ENCODE data around the gene IFNL4.
"Not testable (repeated sequence)": the region's sequence is repeated elsewhere in the genome, so short reads cannot be mapped to it uniquely, and the experiment has no call there.

Gene IFNL4

DNA sequence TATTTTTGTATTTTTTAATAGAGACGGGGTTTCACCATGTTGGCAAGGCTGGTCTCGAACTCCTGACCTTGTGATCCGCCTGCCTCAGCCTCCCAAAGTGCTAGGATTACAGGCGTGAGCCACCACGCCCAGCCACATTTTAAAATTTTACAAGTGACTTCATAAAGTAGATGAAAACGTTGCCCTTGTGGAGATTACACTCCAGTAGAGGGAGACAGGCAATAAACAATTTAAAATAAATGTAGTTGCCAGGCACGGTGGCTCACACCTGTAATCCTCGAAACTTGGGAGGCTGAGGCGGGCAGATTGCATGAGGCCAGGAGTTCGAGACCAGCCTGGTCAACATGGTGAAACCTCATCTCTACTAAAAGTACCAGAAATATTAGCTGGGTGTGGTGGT, 29.5 kb downstream of the IFNL4 start:
- not testable (repeated sequence) for DNase-seq

DNA sequence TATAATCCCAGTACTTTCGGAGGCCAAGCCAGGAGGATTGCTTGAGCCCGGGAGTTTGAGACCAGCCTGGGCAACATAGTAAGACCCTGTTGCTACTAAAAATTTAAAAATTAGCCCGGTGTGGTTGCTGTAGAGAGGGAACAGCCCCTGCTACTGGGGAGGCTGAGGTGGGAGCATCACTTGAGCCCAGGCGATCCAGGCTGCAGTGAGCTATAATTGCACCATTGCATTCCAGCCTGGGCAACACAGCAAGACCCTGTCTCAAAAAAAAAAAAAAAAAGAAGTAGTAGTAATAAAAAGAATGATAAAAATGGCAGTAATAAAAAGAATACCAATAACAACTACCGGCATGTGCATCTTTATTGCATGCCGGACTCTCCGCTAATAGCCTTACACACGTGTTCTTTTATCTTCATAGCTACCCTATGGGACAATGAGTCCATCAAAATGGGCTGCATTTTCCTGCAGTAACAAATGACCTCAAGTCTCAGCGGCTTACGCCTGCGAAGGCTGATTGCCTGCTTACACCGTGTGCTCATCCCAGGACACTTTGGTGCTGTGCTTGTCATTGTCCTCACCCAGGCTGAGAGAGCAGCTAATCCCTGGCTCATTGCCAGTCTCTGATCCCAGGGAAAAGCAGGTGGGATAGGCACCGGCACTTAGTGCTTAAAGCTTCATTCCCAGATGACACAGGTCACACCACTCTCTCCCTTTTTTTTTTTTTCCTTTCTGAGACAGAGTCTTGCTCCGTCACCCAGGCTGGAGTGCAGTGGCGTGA, 30.2 kb downstream of the IFNL4 start:
- DNase-seq, result no peak

DNA sequence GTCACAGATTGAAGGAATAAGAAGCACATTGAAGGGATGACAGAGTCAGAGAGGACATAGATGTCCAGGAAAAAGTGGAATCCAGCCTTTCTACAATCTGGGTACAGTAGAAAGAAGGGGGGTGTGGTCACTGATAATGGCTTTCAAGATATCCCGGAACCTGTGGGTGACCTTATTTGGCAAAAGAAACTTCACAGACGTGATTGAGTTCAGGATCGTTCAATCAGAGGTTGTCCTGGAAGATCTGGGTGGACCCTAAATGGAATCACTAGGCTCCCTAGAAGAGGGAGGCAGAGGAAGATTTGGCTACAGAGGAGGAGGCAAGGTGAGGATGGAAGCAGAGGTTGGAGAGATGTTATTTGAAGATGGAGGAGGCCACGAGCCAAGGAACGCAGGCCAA, 31.6 kb downstream of the IFNL4 start:
- no peak for DNase-seq

DNA sequence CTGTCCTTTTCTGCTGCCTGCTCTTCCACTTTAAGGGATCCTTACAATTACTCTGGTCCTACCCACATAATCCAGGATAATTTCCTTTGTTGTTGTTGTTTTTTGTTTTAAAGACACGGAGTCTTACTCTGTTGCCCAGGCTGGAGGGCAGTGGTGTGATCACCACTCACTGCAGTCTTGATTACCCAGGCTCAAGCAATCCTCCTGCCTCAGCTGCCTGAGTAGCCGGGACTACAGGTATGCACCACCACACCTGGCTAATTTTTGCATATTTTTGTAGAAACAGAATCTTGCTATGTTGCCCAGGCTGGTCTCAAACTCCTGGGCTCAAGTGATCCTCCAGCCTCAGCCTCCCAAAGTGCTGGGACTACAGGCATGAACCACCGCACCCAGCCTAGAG, 33.3 kb downstream of the IFNL4 start:
- not testable (repeated sequence) for DNase-seq

DNA sequence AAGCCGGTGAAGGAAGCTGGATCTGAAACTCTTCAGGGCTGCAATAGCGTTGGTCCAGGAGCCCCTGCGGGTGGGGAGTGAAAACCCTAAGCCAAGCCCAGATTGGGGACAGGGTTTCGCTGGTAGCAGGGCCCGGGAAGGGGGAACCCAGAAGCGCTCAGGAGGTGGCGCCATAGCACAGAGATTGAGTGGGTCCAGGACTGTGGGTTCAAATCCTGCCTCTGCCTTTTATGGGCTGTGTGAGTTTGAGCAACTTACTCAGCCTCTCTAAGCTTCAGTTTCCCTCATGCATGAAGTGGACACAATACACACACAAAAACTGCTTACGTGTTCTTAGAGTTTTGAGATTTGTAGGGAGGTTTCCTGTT, 36.3 kb downstream of the IFNL4 start:
- DNase-seq, result peak; percentile 8

DNA sequence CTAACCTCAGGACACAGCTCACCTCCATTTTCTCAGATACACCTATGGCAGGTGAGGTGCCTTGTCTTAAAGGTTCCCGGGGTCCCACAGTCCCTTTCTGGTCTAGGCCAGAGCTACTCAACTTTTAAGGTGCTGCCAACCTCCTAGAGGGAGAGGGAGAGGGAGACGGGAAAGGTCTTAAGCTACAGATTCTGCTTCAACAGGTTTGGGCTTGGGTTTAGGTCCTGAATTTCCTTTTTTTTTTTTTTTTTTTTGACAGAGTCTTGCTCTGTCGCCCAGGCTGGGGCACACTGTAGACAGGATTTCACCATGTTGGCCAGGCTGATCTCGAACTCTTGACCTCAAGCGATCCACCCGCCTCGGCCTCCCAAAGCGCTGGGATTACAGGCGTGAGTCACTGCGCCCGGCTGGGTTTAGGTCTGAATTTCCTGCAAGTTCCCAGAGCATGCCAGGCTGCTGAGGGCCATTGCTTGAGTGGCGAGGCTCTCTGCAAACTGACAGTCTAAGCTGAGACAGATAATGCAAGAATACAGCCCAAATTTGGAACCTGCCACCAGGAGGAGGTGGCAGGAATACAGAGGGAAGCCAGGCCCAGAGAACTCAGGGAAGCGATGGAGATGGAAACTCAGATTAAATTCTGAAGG, 36.8 kb downstream of the IFNL4 start:
- DNase-seq, result no peak

DNA sequence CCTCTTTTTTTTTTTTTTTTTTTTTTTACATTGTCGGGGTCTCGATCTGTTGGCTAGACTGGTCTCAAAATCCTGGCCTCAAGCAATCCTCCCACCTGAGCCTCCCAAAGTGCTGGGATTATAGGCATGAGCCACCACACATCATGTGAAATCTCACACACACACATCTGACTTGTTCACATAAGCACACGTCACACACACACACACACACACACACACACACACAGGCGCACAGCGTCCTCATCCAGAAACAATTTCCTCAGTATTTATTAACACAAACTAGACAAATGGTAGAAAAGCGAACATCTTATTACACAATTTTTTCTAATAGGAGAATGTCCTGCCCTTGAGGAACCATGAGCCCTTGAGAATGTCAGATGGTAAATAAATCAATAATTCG, 39.5 kb downstream of the IFNL4 start:
- no peak for DNase-seq

DNA sequence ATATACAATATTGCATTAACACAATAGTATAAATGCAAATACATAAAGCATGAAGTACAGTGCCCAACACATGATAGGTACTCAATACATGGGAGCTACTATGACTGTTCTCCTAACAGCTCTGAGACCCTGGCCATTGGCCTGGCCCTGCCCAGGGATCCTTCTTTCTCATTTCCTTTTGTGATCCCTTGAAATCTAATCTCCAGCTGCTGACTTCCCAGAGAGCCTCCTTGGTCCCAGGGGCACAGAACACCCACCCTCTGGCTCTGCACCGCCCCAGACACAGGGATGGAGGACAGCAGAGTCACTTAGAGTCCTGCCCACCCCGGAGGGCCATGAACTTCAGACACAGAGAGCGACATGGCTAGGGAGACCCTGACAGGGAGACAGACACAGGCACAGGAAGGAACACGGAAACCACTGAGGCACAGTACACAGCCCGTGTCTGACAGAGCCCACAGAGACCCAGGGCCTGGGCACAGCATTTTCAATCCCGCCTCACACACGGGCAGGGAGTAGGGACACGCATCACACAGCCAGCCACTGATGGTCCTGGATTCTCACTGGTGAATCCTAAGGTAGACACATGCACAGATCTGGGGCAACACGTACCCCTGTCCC, 40.4 kb downstream of the IFNL4 start:
- DNase-seq, result no peak

DNA sequence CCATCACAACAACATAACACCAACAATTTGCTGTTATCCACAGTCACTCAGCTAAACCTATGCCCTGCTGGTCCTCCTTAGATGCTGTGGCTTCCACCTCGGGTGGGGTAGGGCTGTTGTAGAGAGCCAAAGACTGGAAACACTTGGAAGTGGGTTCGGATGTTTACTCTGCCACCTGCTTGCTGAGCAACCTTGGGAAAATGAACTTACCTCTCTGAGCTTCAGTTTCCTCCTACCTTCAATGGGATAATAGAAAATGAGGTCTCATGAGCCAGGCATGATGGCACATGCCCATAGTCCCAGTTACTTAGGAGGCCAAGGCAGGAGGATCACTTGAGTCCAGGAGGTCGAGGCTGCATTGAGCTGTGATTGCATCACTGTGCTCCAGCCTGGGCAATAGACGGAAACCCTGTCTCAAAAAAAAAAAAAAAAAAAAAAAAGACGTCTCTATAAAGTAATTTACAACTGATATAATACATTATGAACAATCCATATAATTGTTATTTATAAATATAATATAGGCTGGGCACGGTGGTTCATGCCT, 41.3 kb downstream of the IFNL4 start:
- no peak for DNase-seq

DNA sequence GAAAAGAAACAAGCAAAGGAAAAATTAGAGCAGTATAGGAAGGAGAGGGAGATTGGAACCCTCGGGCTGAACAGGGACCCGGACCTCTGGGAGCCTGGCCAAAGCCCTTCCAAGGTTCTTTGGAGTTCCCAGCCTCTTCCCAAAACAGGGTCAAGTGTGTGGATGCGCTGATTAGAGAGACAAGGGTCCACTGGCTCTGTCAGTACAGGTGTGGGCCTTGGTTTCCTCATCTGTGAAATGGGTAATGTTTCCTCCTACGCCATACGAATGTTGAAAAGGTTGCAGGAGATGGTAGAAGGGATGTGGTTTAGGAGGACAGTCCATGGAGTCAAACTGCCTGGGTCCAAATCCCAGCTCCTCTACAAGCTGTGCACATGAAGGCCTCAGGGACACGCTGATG, 42.5 kb downstream of the IFNL4 start:
- DNase-seq, result no peak

DNA sequence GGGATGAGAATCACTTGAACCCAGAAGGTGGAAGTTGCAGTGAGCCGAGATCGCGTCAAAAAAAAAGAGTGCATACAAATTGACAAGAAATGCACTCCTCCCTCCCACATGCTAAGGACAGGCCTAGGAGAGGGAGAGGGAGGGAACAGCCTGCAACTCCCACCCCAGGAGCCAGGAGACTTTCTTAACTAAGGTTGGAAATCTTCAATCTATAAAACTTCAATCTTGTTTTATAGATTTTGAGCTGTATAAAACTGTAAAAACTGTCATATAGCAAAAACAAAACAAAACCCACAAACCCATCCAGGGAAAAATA, 43.2 kb downstream of the IFNL4 start:
- no peak for DNase-seq

DNA sequence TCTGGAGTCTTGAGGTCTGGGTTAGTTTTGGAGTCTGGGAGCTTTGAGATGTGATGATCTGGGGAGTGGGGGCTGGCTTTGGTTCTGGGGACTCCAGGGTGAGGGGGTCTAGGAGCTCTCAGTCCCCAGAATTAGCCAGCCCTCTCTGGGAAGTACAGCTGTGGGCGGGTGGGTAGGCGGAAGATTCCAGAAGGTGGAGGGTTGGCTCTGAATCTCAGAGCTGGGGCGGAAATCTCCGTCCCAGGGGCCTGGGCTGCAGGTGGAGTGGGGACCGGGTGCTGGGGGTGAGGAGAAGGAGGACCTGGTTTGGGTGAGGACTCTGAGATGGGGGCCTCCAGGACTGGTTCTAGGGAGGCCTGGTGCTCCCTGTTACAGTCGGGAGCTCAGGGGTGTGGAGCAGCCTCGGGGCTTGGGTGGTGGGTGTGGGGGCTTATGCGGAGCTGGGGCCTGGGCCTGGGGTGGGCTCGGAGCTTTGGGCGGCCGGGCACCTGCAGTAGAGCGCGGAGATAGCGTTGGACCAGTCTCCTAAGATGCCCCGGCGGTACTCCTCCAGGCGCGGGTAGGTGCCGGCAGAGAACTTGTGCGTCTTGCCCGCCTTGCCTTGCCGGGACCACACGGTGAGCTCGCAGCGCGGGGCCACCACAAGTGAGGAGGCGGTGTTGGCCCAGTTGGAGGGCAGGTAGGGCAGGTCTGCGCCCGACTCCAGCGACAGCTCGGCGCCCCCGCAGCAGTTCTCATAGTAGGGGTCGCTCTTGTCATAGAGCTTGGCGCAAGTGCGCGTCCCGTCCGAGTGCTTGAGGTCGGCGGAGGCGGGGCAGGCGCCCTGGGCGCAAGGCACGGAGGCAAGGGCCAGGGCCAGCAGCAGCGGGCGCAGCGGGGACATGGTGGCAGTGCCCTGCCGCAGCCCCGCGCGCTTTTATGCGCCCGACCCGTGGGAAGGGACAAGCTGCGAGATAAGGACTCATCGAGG, 45.0 kb downstream of the IFNL4 start, which contains the start of gene SYCN:
SYCN (minus strand) TSS at position 892 of the 970 bp plus-strand sequence; CDS start at position 883, 9 bp downstream.
- no peak for DNase-seq

DNA sequence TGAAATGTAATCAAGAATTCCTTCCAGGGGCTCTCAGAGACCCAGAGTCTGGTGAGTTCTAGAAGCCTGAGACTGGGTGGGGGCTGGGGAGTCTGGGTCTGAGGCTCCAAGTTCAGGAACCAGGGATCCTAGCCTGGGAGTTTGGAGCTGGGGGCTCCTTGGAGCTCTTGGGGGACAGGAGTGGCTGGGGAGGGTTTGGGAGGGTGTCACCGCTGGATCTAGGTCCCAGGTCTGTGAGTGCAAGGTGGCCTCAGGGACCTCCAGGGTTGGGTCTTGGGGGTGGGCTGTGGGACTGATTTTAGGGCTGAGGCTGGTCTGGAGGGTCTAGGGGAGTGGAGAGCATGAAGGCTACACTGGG, 45.7 kb downstream of the IFNL4 start:
- DNase-seq, result no peak

DNA sequence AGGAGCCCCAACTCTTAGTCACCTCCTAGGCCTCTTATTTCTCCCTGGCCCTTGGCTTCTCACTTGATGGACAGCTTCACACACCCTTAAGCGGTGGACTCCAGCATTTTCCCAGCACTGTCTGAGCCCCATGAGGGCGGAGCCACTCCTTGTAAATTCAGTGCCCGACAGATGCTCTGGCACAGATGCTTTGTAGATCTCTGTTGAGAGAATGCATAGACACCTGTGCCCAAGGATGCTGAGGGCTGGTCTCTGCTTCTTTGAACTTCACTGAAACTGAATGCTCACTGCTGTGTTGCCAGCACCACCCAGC, 47.9 kb downstream of the IFNL4 start:
- no peak for DNase-seq

DNA sequence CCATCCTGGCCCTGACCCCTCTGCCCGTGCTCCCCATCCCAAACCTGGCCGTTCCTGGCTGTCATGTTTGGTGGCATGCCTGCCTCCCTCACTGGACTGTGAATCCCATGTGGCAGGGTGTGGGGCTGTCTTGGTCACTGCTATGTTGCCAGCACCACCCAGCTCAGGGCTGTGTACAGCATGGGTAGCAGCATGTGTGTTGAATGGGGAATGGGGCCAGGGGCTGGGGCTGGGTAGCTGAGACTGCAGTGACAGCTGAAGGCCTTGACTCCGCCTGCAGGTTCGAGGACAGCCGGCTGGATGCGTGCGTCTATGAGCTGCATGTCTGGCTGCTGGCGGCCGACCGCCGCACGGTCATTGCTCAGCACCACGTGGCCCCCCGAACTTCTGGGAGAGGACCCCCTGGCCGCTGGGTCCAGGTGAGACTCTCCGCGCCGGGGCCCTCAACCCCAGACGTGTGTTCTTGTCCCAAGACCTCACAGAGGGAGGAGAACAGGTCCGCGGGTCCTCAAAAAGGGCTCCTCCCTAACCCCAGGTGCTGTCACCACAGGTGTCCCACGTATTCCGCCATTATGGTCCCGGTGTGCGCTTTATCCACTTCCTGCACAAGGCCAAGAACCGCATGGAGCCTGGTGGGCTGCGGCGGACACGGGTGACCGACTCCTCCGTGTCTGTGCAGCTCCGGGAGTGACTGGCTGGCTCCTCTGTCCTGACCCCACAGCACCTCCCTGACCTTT, 48.4 kb downstream of the IFNL4 start:
- DNase-seq, result no peak

DNA sequence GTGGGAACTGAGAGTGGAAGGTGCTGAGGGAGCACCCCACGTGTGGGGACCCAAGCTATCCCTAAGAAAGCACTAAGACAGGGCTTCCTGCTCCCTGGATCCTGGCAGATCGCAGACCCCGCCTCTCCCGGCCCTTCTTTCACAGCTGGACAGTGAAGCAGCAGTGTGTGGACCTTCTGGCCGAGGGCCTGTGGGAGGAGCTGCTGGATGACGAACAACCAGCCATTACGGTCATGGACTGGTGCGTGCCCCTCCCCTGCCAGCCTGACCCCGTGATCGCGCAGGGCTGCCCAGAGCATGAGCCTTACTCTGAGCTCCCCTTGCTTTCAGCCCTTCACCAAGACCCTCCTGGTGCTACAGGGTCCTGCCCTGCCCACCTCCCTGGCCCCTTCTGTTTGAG, 49.6 kb downstream of the IFNL4 start:
- DNase-seq, result no peak

DNA sequence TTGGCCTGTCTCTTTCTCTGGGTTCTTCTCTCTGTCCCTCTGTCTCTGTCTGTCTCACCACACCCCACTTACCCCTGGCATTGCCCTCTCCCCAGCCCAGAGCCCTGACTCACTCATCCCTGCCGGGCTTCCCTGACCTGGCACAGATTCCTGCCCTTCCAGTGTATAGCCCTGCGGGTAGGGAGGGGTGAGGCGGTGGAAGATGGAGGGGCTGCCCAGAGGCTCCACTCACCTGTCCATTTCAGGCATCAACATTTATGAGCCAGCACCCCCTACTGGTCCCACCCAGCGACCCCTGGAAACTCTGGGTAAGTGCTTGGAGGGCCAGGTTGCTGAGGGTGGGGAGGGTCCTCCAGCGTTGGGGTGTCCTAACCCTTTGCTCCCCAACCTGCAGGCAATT, 50.8 kb downstream of the IFNL4 start:
- no peak for DNase-seq

DNA sequence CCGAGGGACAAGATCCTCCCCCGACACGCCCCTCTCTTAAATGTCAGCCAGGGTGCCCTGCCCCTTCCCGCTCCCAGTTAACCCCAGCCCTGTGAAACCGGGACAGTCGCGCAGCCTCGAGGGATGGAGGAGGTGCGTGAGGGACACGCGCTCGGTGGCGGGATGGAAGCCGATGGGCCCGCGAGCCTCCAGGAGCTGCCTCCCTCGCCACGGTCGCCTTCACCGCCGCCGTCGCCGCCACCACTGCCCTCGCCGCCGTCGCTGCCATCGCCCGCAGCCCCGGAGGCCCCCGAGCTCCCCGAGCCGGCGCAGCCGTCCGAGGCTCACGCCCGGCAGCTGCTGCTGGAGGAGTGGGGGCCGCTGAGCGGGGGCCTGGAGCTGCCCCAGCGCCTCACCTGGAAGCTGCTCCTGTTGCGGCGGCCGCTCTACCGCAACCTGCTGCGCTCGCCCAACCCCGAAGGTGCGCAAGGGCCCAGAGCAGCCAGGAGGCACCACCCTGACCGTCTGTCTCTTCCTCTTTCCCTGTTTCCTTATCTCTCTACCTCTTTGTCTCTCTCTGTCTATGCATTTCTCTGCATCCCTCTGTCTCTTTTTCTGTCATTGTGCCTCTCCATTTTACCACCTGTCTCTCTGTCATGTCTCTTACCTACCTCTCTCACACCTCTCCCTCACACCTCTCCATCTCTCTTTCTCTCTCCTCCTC, 51.6 kb downstream of the IFNL4 start, which contains the start of gene NCCRP1:
NCCRP1 (plus strand) TSS at position 105 of the 703 bp plus-strand sequence; CDS start at position 124, 19 bp downstream.
- DNase-seq, result no peak

DNA sequence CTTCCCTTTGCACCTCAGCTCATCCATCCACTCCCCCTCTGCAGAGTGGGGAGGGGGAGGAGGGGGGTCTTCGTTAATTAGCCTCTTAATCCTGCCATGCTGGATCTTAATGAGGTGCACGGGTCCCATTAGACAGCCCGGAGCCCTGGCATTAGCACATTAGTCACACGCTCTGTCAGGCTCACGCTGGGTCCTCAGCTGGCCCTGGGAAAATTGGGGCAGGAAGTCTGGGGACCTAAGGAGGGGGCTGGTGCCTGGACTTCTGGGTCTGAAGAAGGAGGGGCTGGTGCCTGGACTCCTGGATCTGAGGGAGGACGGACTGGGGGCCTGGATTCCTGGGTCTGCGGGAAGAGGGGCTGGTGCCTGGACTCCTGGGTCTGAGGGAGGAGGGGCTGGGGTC, 52.3 kb downstream of the IFNL4 start:
- no peak for DNase-seq

Data from fibroblast of skin of scalp (primary cell).